ENCODE data around the gene RNASE12.
"Not testable (repeated sequence)": the region's sequence is repeated elsewhere in the genome, so short reads cannot be mapped to it uniquely, and the experiment has no call there.

RNASE12 gene

GRCh38 chr14:20578325-20578724 lies 12.9 kb downstream of the RNASE12 start:
- no peak for DNase-seq

- DNase-seq = not testable (repeated sequence)
Measured at GRCh38 chr14:20572382-20572990, 18.7 kb downstream of the RNASE12 start.

- DNase-seq = not testable (repeated sequence)
Measured at GRCh38 chr14:20570720-20571119, 20.5 kb downstream of the RNASE12 start.

DNA sequence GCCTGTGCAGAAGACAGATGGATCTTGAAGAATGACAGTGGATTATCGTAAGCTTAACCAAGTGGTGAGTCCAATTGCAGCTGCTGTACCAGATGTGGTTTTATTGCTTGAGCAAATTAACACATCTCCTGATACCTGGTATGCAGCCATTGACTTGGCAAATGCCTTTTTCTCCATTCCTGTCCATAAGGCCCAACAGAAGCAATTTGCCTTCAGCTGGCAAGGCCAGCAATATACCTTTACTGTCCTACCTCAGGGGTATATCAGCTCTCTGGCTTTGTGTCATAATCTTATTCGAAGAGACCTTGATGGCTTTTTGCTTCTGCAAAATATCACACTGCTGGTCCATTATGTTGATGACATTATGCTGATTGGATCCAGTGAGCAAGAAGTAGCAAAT lies 21.3 kb downstream of the RNASE12 start:
- DNase-seq = not testable (repeated sequence)

- no peak for DNase-seq
Measured at GRCh38 chr14:20569066-20569465, 22.1 kb downstream of the RNASE12 start.

DNA sequence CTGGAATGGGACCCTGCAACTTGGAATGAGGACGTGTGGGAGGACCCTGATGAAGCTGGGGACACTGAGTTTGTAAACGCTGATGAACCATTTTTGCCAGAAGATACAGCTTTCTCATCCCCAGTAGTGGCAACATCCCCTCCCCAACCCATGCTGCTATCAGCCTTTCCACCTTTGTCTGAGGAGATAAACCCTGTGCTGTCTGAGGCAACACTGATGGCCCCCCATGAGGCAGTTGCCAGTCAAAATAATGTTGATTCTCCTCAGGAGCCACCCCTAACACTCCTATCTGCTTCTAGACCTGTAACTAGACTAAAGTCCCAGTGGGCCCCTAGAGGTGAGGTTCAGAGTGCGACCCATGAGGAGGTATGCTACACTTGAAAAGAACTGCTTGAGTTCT lies 22.8 kb downstream of the RNASE12 start:
- no peak for DNase-seq

DNA sequence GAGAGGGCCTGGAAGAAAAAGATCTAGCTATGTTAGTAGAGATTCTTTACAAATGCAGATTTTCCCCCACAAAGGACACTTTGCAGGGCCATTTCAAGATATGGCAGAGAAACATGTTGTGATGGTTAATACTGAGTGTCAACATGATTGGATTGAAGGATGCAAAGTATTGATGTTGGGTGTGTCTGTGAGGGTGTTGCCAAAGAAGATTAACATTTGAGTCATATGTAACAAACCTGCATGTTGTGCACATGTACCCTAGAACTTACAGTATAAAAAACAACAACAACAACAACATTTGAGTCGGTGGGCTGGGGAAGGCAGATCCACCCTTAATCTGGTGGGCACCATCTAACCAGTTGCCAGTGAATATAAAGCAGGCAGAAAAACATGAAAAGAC lies 24.0 kb downstream of the RNASE12 start:
- not testable (repeated sequence) for DNase-seq

- DNase-seq = no peak
Measured at GRCh38 chr14:20564501-20564997, 26.6 kb downstream of the RNASE12 start.

DNA sequence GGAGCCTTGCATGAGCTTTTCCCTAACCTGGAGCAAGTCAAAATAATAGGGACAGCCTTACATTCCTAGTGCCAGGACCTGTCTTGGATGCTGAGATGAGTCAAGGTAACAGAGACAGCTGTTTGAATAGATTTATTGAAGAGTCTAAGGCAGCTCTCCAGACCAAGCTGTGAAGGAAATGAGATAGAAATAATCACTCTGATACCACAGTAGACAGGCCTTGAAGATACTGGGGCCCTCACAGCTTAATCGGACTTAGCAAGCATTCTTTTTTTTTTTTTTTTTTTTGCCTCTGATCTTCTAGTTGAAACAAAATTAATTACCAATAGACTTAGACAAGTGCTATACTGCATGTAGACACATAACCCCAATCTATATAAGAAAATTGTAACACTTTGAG lies 27.2 kb downstream of the RNASE12 start:
- DNase-seq = no peak

- DNase-seq = no peak
Measured at GRCh38 chr14:20560961-20561360, 30.2 kb downstream of the RNASE12 start, which contains the start of gene RNASE9. Gene RNASE9 (minus strand): TSS chr14:20561047.

DNA sequence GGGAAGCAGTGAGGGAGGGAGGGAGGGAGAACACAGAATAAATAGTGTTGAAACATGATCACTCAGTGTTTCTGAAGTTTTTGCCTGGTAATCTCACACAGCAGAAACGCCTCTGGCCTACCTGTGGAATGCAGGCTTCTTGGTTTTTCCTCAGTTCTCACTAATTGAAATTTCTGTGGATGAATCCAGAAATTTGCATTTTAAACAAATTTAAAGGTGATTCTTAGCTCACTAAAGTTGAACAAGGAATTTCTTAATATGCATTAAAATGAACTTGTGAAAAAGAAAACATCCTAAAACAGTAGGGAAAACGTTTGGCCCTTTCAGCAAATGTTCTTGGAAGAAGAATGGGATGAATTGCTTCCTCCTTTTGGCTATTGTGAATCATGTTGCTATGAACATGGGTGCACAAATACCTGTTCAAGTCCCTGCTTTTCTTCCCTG lies 31.7 kb downstream of the RNASE12 start:
- no peak for DNase-seq

DNA sequence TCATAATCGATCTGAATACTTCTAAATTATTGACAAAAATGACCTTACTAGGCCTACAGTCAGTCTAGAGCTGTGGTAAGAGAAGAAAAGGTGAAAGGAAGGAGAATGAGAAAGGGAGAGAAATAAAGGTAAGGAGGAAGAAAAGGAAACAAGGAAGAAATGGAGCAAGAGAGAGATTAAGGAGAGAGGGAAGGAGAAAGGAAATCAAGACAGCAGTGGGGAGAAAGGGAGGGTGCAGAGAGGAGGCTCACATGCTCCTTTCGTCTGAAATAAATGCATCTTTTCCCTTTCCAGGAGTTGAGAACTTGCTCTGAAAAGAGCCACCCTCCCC lies 34.0 kb downstream of the RNASE12 start:
- DNase-seq = no peak

DNA sequence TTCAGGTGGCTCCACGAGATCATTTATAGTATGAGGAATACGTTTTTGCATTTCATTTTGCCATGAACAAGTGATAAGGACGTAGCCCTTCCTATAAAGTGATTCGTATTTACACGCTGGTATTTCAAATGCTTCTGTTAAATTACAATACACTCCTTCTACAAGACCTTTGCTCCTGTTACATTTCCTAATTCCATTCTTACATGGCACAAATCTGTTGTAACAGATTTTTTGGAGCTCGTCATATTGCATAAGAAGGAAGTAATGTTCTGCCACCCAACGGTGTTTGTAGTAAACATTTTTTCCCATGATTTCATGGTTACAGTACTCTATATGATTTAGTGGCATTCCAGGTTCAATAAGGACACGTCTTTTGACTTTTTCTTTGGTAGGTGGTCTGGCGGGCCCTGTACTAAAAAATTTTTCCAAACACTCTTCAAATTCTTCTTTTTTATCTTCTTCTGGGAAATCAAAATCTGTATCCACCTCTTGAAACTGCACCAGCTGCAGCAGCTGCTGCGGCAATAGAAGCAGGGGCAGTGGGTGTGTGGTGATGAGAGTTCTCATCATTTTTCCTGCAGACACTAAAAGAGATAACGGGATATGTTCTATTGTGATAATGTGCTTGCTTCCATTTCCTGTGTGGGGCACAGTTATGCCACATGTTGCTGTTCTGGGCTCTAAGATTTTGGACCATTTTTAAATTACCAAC lies 34.5 kb downstream of the RNASE12 start:
- no peak for DNase-seq

GRCh38 chr14:20555845-20556244 lies 35.3 kb downstream of the RNASE12 start:
- DNase-seq = no peak

GRCh38 chr14:20553024-20553423 lies 38.2 kb downstream of the RNASE12 start:
- no peak for DNase-seq

GRCh38 chr14:20551606-20552005 lies 39.6 kb downstream of the RNASE12 start:
- no peak for DNase-seq

DNA sequence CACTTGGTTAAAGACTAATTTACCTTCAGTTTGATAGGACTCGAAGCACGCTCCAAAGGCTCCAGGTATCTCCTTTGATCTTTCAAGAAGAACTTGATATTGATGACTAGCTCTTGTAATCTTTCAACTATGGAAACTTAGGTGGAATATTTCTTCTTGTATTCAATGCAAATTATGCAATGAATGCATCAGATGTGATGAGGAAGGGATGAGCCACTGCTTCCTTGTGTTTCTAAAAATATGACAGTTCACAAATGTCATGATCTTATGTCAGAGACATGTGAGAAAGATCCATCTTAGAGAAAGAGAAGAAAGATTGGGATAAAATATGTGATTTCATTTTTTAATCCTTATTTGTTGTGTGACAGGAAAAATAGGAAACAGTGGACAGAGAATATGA lies 40.2 kb downstream of the RNASE12 start:
- DNase-seq = no peak

GRCh38 chr14:20548414-20549158 lies 42.6 kb downstream of the RNASE12 start:
- no peak for DNase-seq

GRCh38 chr14:20546877-20547276 lies 44.3 kb downstream of the RNASE12 start:
- DNase-seq = no peak

All from stimulated activated CD4-positive, alpha-beta T cell treated with anti-CD3 and anti-CD28 coated beads, Interleukin-12 subunit alpha, Interleukin-12 subunit beta, amount 100 ng/mL, for 4 hours (primary cell).